SK-N-SH treated with all-trans-retinoic acid at 6 μM for 48 hours (cell line): Measurements from ENCODE around the gene BRD3.

Experiments
- ATAC-seq: fragments of 200-7000 bp; cut with Tn5 transposase; 3 replicates; pipeline ENCODE4 v1.9.1; 2020; ENCODE audit warnings: mild to moderate bottlenecking, moderate library complexity
- ARNTL ChIP-seq: fragments of 450-650 bp; formaldehyde crosslinking; IDR thresholded peaks from 2 replicates; pipeline ENCODE4 v1.5.0; 2020; ENCODE audit warnings: low read depth, mild to moderate bottlenecking, moderate library complexity, borderline replicate concordance
- BACH2 ChIP-seq: fragments of 250-450 bp; sonication (Bioruptor Pico); IDR thresholded peaks from 2 replicates; pipeline ENCODE4 v1.9.0; 2021; ENCODE audit warnings: mild to moderate bottlenecking, borderline replicate concordance
- CSDC2 ChIP-seq: fragments of 250-450 bp; sonication (Bioruptor Pico); IDR thresholded peaks from 2 replicates; pipeline ENCODE4 v1.5.0; 2020; ENCODE audit warnings: mild to moderate bottlenecking, moderate library complexity
- GLIS3 ChIP-seq: fragments of 250-450 bp; sonication (Bioruptor Pico); IDR thresholded peaks from 2 replicates; pipeline ENCODE4 v1.5.0; 2020; ENCODE audit warnings: mild to moderate bottlenecking, moderate library complexity
- ISL1 ChIP-seq: fragments of 250-450 bp; sonication (Bioruptor Pico); IDR thresholded peaks from 2 replicates; pipeline ENCODE4 v2.1.2; 2022; ENCODE audit warnings: mild to moderate bottlenecking, moderate library complexity
- PPARA ChIP-seq: fragments of 250-450 bp; sonication (Bioruptor Pico); IDR thresholded peaks from 2 replicates; pipeline ENCODE4 v1.5.0; 2020; ENCODE audit warnings: mild to moderate bottlenecking, borderline replicate concordance
- SNAI2 ChIP-seq: fragments of 250-450 bp; sonication (Bioruptor Pico); IDR thresholded peaks from 2 replicates; pipeline ENCODE4 v1.5.0; 2020; ENCODE audit warnings: mild to moderate bottlenecking, moderate library complexity
- TCF4 ChIP-seq: fragments of 250-450 bp; sonication (Bioruptor Pico); IDR thresholded peaks from 2 replicates; pipeline ENCODE4 v1.8.0; 2021; ENCODE audit warnings: mild to moderate bottlenecking, moderate library complexity, borderline replicate concordance
- TOX ChIP-seq: fragments of 250-450 bp; sonication (Bioruptor Pico); IDR thresholded peaks from 2 replicates; pipeline ENCODE4 v1.8.0; 2021; ENCODE audit warnings: mild to moderate bottlenecking, moderate library complexity, borderline replicate concordance
- ZC3H10 ChIP-seq: fragments of 250-450 bp; sonication (Bioruptor Pico); IDR thresholded peaks from 2 replicates; pipeline ENCODE4 v1.5.1; 2021; ENCODE audit warnings: mild to moderate bottlenecking, moderate library complexity
- ZFP30 ChIP-seq: fragments of 450-650 bp; formaldehyde crosslinking; IDR thresholded peaks from 2 replicates; pipeline ENCODE4 v1.5.0; 2022; ENCODE audit warnings: mild to moderate bottlenecking, moderate library complexity
- ZNF565 ChIP-seq: fragments of 450-650 bp; formaldehyde crosslinking; conservative IDR thresholded peaks from 2 replicates; pipeline ENCODE4 v1.5.0; 2020; ENCODE audit warnings: low read depth, mild to moderate bottlenecking, moderate library complexity
- ZNF8 ChIP-seq: fragments of 450-650 bp; formaldehyde crosslinking; IDR thresholded peaks from 2 replicates; pipeline ENCODE4 v1.5.0; 2020; ENCODE audit warnings: mild to moderate bottlenecking, moderate library complexity
- TF ChIP-seq, protein P1 (sequence below): fragments of 250-450 bp; sonication (Bioruptor Pico); IDR thresholded peaks from 2 replicates; pipeline ENCODE4 v1.8.0; 2020; ENCODE audit warnings: mild to moderate bottlenecking, moderate library complexity, borderline replicate concordance
- TF ChIP-seq, protein P2 (sequence below): fragments of 250-450 bp; sonication (Bioruptor Pico); IDR thresholded peaks from 2 replicates; pipeline ENCODE4 v1.5.1; 2020; ENCODE audit warnings: low read depth, mild to moderate bottlenecking, moderate library complexity
- TF ChIP-seq, protein P3 (sequence below): fragments of 250-450 bp; sonication (Bioruptor Pico); IDR thresholded peaks from 2 replicates; pipeline ENCODE4 v1.5.1; 2021; ENCODE audit warnings: mild to moderate bottlenecking, moderate library complexity
- TF ChIP-seq, protein P4 (sequence below): fragments of 250-450 bp; sonication (Bioruptor Pico); IDR thresholded peaks from 2 replicates; pipeline ENCODE4 v1.8.0; 2021; ENCODE audit warnings: low read depth, mild to moderate bottlenecking, moderate library complexity, borderline replicate concordance
- TF ChIP-seq, protein P5 (sequence below): fragments of 250-450 bp; sonication (Bioruptor Pico); IDR thresholded peaks from 2 replicates; pipeline ENCODE4 v1.5.0; 2020; ENCODE audit warnings: mild to moderate bottlenecking, moderate library complexity

Gene BRD3

DNA sequence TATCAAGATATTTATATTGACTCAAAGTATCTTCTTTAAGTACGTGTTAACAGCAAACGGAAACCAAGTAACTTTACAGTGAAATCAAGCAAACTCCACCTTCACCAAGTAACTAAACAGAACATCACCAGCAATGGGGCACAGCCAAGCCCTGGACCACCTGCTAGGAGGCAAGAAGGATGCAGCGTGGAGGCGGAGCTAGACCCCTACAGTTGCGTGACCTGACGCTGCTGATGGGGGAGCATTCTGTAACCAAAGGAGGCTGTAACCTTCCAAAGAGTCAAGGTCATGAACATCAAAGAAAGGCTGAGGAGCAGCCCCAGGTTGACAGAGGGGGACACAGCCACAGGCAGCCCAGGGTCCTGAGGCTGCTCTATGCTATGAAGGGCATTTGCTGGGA lies 81.8 kb downstream of the BRD3 start (continued):
- TF ChIP-seq, protein P1, sequence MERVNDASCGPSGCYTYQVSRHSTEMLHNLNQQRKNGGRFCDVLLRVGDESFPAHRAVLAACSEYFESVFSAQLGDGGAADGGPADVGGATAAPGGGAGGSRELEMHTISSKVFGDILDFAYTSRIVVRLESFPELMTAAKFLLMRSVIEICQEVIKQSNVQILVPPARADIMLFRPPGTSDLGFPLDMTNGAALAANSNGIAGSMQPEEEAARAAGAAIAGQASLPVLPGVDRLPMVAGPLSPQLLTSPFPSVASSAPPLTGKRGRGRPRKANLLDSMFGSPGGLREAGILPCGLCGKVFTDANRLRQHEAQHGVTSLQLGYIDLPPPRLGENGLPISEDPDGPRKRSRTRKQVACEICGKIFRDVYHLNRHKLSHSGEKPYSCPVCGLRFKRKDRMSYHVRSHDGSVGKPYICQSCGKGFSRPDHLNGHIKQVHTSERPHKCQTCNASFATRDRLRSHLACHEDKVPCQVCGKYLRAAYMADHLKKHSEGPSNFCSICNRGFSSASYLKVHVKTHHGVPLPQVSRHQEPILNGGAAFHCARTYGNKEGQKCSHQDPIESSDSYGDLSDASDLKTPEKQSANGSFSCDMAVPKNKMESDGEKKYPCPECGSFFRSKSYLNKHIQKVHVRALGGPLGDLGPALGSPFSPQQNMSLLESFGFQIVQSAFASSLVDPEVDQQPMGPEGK (CRISPR knock-in tag) = no peak
- TF ChIP-seq ZNF8 (CRISPR knock-in tag) = no peak
- no peak for TF ChIP-seq CSDC2 (CRISPR knock-in tag)
- no peak for TF ChIP-seq ISL1
- TF ChIP-seq, protein P2, sequence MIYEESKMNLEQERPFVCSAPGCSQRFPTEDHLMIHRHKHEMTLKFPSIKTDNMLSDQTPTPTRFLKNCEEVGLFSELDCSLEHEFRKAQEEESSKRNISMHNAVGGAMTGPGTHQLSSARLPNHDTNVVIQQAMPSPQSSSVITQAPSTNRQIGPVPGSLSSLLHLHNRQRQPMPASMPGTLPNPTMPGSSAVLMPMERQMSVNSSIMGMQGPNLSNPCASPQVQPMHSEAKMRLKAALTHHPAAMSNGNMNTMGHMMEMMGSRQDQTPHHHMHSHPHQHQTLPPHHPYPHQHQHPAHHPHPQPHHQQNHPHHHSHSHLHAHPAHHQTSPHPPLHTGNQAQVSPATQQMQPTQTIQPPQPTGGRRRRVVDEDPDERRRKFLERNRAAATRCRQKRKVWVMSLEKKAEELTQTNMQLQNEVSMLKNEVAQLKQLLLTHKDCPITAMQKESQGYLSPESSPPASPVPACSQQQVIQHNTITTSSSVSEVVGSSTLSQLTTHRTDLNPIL (CRISPR knock-in tag) = no peak
- TF ChIP-seq, protein P3, sequence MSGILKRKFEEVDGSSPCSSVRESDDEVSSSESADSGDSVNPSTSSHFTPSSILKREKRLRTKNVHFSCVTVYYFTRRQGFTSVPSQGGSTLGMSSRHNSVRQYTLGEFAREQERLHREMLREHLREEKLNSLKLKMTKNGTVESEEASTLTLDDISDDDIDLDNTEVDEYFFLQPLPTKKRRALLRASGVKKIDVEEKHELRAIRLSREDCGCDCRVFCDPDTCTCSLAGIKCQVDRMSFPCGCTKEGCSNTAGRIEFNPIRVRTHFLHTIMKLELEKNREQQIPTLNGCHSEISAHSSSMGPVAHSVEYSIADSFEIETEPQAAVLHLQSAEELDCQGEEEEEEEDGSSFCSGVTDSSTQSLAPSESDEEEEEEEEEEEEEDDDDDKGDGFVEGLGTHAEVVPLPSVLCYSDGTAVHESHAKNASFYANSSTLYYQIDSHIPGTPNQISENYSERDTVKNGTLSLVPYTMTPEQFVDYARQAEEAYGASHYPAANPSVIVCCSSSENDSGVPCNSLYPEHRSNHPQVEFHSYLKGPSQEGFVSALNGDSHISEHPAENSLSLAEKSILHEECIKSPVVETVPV = no peak

DNA sequence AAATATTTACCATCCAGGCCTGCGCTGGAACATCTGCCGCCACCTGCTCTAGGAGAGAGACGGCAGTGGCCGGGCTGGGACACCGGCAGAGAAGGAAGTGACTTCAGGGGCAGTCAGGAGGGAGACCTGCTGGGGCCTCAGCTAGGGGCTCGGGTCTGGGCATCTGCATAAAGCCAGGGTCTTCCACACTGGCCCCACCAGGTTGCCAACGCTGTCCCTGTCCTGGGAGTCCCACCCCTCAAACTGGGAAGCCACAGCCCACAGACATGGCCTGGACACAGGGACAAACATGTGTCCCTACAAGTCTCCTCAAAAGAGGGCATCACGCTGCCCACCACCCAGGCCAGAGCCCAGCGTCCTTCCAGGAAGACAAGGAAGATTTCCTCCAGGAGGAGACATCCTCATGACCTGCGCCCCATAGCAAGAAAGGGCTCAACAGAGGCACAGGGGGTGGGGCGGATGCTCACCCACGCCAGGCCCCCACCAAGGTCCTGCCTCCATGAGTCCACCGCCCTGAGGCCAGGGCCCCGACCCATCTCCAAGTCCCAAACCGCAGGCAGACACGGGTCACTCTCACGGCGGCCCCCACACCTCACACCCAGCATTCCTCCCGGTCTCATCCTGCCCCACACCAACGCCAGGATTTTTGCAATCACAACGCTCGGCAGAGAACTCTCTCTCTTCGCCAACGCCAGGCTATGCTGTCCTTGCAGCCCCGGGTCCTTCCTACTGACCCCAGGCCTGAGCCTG lies 84.7 kb downstream of the BRD3 start:
- no peak for ATAC-seq
- TF ChIP-seq ZC3H10 (CRISPR knock-in tag) (no peak), TCF4 (no peak), ZFP30 (CRISPR knock-in tag) (no peak), ZNF565 (no peak), TOX (no peak), ZNF8 (CRISPR knock-in tag) (no peak), PPARA (CRISPR knock-in tag) (no peak), BACH2 (no peak), SNAI2 (no peak), ARNTL (CRISPR knock-in tag) (no peak)
- TF ChIP-seq, protein P4, sequence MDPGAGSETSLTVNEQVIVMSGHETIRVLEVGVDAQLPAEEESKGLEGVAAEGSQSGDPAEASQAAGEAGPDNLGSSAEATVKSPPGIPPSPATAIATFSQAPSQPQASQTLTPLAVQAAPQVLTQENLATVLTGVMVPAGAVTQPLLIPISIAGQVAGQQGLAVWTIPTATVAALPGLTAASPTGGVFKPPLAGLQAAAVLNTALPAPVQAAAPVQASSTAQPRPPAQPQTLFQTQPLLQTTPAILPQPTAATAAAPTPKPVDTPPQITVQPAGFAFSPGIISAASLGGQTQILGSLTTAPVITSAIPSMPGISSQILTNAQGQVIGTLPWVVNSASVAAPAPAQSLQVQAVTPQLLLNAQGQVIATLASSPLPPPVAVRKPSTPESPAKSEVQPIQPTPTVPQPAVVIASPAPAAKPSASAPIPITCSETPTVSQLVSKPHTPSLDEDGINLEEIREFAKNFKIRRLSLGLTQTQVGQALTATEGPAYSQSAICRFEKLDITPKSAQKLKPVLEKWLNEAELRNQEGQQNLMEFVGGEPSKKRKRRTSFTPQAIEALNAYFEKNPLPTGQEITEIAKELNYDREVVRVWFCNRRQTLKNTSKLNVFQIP (CRISPR knock-in tag) = no peak
- TF ChIP-seq, protein P3 = no peak
- TF ChIP-seq, all 23 proteins: peak for 0

DNA sequence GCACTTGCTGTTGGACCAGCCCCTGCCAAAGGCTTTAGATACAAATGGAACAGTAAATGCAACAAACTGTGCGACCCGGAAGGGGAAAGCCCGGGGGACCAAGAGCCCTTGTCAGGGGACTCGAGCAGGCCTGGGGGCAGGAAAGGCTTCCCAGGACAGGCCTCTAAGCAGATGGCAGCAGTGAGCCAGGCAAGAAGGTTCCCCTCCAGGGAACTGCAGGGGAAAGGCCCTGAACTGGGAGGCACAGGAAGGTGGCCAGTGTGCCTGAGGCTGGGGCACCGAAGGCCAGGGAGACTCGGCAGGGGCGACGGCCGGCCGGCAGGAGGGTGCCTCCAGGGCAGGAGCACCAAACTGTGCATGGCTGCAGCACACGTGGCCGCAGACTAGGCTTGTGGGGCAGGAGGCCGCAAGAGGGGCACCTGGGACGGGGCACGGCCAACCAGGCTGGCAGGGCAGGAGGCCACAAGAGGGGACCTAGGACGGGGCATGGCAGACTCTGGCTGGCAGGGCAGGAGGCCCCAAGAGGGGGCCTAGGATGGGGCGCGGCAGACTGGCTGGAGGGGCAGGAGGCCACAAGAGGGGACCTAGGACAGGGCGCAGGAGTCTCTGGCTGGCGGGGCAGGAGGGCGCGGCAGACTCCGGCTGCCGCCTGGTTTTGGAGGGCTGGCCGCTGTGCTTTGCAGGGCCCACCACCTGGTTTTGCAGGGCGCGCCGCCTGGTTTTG lies 85.7 kb downstream of the BRD3 start:
- ATAC-seq = no peak
- TF ChIP-seq ARNTL (CRISPR knock-in tag) (no peak), BACH2 (no peak), GLIS3 (CRISPR knock-in tag) (no peak)
- TF ChIP-seq, protein P5, sequence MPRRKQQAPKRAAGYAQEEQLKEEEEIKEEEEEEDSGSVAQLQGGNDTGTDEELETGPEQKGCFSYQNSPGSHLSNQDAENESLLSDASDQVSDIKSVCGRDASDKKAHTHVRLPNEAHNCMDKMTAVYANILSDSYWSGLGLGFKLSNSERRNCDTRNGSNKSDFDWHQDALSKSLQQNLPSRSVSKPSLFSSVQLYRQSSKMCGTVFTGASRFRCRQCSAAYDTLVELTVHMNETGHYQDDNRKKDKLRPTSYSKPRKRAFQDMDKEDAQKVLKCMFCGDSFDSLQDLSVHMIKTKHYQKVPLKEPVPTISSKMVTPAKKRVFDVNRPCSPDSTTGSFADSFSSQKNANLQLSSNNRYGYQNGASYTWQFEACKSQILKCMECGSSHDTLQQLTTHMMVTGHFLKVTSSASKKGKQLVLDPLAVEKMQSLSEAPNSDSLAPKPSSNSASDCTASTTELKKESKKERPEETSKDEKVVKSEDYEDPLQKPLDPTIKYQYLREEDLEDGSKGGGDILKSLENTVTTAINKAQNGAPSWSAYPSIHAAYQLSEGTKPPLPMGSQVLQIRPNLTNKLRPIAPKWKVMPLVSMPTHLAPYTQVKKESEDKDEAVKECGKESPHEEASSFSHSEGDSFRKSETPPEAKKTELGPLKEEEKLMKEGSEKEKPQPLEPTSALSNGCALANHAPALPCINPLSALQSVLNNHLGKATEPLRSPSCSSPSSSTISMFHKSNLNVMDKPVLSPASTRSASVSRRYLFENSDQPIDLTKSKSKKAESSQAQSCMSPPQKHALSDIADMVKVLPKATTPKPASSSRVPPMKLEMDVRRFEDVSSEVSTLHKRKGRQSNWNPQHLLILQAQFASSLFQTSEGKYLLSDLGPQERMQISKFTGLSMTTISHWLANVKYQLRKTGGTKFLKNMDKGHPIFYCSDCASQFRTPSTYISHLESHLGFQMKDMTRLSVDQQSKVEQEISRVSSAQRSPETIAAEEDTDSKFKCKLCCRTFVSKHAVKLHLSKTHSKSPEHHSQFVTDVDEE (CRISPR knock-in tag) = no peak
- TF ChIP-seq, all 23 proteins: peak for 0
